HL-60 (cell line): ENCODE measurements around the gene GPC5.

Experiments
- DNase-seq, 2 experiments: peaks; one replicate each; pipeline ENCODE4 v3.0.0-alpha.2; 2010 to 2020; ENCODE audit warnings: low read depth in 1 of 2, low spot score in 1 of 2
- H3K27ac ChIP-seq: fragments of 250-450 bp; sonication (Bioruptor Pico); replicated peaks from 2 replicates; pipeline ENCODE4 v1.5.1; 2020; ENCODE audit warnings: mild to moderate bottlenecking, moderate library complexity
- H3K27me3 ChIP-seq: fragments of 250-450 bp; sonication (Bioruptor Pico); 2 replicates; pipeline ENCODE4 v1.5.1; 2021; ENCODE audit warnings: mild to moderate bottlenecking, moderate library complexity; ENCODE audit not compliant: insufficient read depth, poor library complexity, severe bottlenecking
- H3K4me3 ChIP-seq: replicated peaks from 2 replicates; pipeline ENCODE4 v1.5.1; 2011; ENCODE audit warnings: mild to moderate bottlenecking, control low read depth, low read length; ENCODE audit not compliant: insufficient read depth
- CTCF ChIP-seq: IDR thresholded peaks from one replicate; pipeline ENCODE4 v1.5.1; 2011; ENCODE audit warnings: low read length, control low read depth, inconsistent platforms; ENCODE audit not compliant: insufficient read depth
- GABPA ChIP-seq: IDR thresholded peaks from 2 replicates; pipeline ENCODE4 v1.6.1; 2012; ENCODE audit warnings: low read depth
- POLR2AphosphoS5 ChIP-seq: IDR thresholded peaks from 2 replicates; pipeline ENCODE4 v1.6.1; 2012; ENCODE audit warnings: low read depth
- REST ChIP-seq: IDR thresholded peaks from 2 replicates; pipeline ENCODE4 v1.6.1; 2012; ENCODE audit warnings: low read depth; ENCODE audit not compliant: insufficient replicate concordance
- SPI1 ChIP-seq: IDR thresholded peaks from 2 replicates; pipeline ENCODE4 v1.6.1; 2012; ENCODE audit warnings: low read depth, mild to moderate bottlenecking, borderline replicate concordance

The GPC5 gene

GRCh38 chr13:92136449-92137155 lies 738.2 kb downstream of the GPC5 start:
- Histone ChIP-seq H3K27ac (no peak overlapping the region), H3K27me3 (no peaks in the 10 kb centered on the region), H3K4me3 (no peak overlapping the region)
- DNase-seq = no peak
- TF ChIP-seq SPI1 (no peak), GABPA (no peak), CTCF (no peak), REST (no peak), POLR2AphosphoS5 (no peak)

- Histone ChIP-seq H3K27me3 (no peaks in the 10 kb centered on the region), H3K27ac (no peak overlapping the region), H3K4me3 (no peak overlapping the region)
- DNase-seq = no peak
- TF ChIP-seq REST = no peak
- TF ChIP-seq CTCF = no peak
- no peak for TF ChIP-seq SPI1
- TF ChIP-seq POLR2AphosphoS5 = no peak
- no peak for TF ChIP-seq GABPA
Measured at GRCh38 chr13:92137520-92137919, 739.1 kb downstream of the GPC5 start.

GRCh38 chr13:92143766-92144165 lies 745.3 kb downstream of the GPC5 start:
- no peak overlapping the region for H3K4me3 ChIP-seq
- no peak overlapping the region for H3K27ac ChIP-seq
- no peak for DNase-seq
- H3K27me3 ChIP-seq = no peaks in the 10 kb centered on the region
- TF ChIP-seq GABPA (no peak), CTCF (no peak), REST (no peak), SPI1 (no peak), POLR2AphosphoS5 (no peak)
